ENCODE measurements around the gene PRICKLE4. TPM values are rescaled to one million over a fixed set of nuclear protein-coding genes. Genes with fewer than 3 reads are reported as not detected.

Gene PRICKLE4
- total RNA-seq, 1 experiment from 2014 or later: 0.70 TPM

GRCh38 chr6:41732591-41733359, 47.8 kb upstream of the PRICKLE4 start:
- H3K9me3 Mint-ChIP-seq: no peaks in the 10 kb centered on the region; a peak in 1 of 5 replicates
- Histone ChIP-seq H3K27me3 (ENCODE audit: insufficient read depth, low read length) (no peaks in the 10 kb centered on the region), H3K27ac (ENCODE audit: insufficient read length, low read depth, low read length) (no peak overlapping the region), H3K56ac (ENCODE audit: insufficient read length, low read depth, low read length) (no peak overlapping the region), H2BK5ac (ENCODE audit: insufficient read length, low read length) (no peak overlapping the region), H2AFZ (ENCODE audit: low read length) (no peak overlapping the region), H3K23ac (ENCODE audit: insufficient read length, low read depth, low read length) (no peak overlapping the region), H3K9me3 (ENCODE audit: control insufficient read depth, low read depth, low read length) (no peaks in the 10 kb centered on the region), H2BK15ac (ENCODE audit: low read depth, low read length) (no peak overlapping the region), H3K79me1 (ENCODE audit: insufficient read depth, low read depth, low read length, poor library complexity, severe bottlenecking) (no peaks in the 10 kb centered on the region), H3K79me2 (ENCODE audit: insufficient read depth, low read length) (no peaks in the 10 kb centered on the region), H3K9ac (ENCODE audit: extremely low read depth, insufficient read length, low read length) (no peak overlapping the region), H2AK5ac (ENCODE audit: insufficient read length, low read length) (no peak overlapping the region), H3K14ac (ENCODE audit: insufficient read depth, low read length) (no peak overlapping the region), H3K4me1 (ENCODE audit: insufficient read depth, low read length) (peaks cover 11% of the 10 kb centered on the region; the same call in 1 of the 2 replicates), H3T11ph (ENCODE audit: low read length) (no peak overlapping the region), H4K5ac (ENCODE audit: insufficient read length, low read depth, low read length) (no peak overlapping the region), H3K4ac (ENCODE audit: low read depth, low read length) (no peak overlapping the region), H3K18ac (ENCODE audit: insufficient read length, low read depth, low read length) (no peak overlapping the region), H4K8ac (replicated peaks; ENCODE audit: insufficient read length, low read depth, low read length) (no peak overlapping the region), H2BK20ac (ENCODE audit: low read depth, low read length, poor library complexity, severe bottlenecking) (no peak overlapping the region), H4K20me1 (ENCODE audit: control insufficient read depth, insufficient read depth, insufficient read length) (no peaks in the 10 kb centered on the region), H2BK120ac (ENCODE audit: low read depth, low read length, poor library complexity, severe bottlenecking) (no peak overlapping the region), H2BK12ac (ENCODE audit: insufficient read length, low read depth, low read length) (no peak overlapping the region), H3K23me2 (ENCODE audit: insufficient read length, low read depth, low read length, poor library complexity, severe bottlenecking) (peaks cover 12% of the 10 kb centered on the region), H4K91ac (ENCODE audit: insufficient read length, low read depth, low read length) (no peak overlapping the region), H3K4me2 (ENCODE audit: insufficient read depth, insufficient read length, low read length) (peak overlapping the region; percentile 55)
- peaks cover 55 to 57% of the 10 kb centered on the region in 2 experiments for H3K4me1 Mint-ChIP-seq
- no peak overlapping the region for H3K27ac Mint-ChIP-seq
- no CpG with 5 or more reads among the region's 8 CpGs for WGBS (ENCODE audit: extremely low coverage, insufficient read length, low lambda C conversion rate)
- no peaks in the 10 kb centered on the region for H3K36me3 Mint-ChIP-seq (ENCODE audit: insufficient read depth in 1 of 3, low read depth in 3 of 3)
- H3K4me3 Mint-ChIP-seq: peak overlapping the region; percentile 72 to 93
- peaks cover 31% of the 10 kb centered on the region for H3K27me3 Mint-ChIP-seq (ENCODE audit: low read depth)
- DNase-seq: no peak
- TF ChIP-seq CTCF (conservative IDR thresholded peaks at IDR 0.05): no peak
